Endothelial cell of umbilical vein (primary cell): ENCODE measurements around the gene SORCS2. TPM values are rescaled to one million over a fixed set of nuclear protein-coding genes. Genes with fewer than 3 reads are reported as not detected.

ENCODE experiments used
- BruUV-seq: library from RNA; stranded (reverse); fragments of 400-500 nt; replicated peaks from 2 replicates; lab custom pipeline; 2021; lab: Mats Ljungman, UMichigan
- CTCF ChIA-PET: fragments of 300-600, 350-600 bp; sonication (Branson Sonifier 250); formaldehyde crosslinking; loops from one replicate; lab custom pipeline; 2021; ENCODE audit warnings: antibody characterized with exemption, inconsistent platforms; lab: Charles Lee
- POLR2A ChIA-PET: fragments of 300-600, 350-600 bp; sonication (Branson Sonifier 250); formaldehyde crosslinking; loops from one replicate; lab custom pipeline; 2021; ENCODE audit warnings: antibody characterized with exemption, inconsistent platforms; lab: Charles Lee
- DNase-seq: peaks from one replicate; pipeline ENCODE4 v3.0.0-alpha.2; 2011; ENCODE audit warnings: low read depth, low spot score
- FAIRE-seq: peaks from 2 replicates; lab custom pipeline; 2011; peaks lifted over from hg19 to GRCh38; lab: Jason Lieb, UNC
- H2AFZ ChIP-seq: 2 replicates; pipeline ENCODE4 v1.6.0; 2012; ENCODE audit warnings: low read depth, low read length, control low read depth, inconsistent platforms
- H3K27ac ChIP-seq: 2 replicates; pipeline ENCODE4 v1.5.1; 2011; ENCODE audit warnings: low read depth, mild to moderate bottlenecking, control low read depth, low read length, moderate library complexity; ENCODE audit not compliant: insufficient read depth
- H3K27me3 ChIP-seq, 2 experiments: 2 replicates each; pipeline versions ENCODE4 v1.6.0 to v1.6.1; 2011; ENCODE audit warnings: low read length in 2 of 2, mixed read lengths in 1 of 2; ENCODE audit not compliant: control insufficient read depth in 2 of 2, insufficient read depth in 2 of 2
- H3K36me3 ChIP-seq, 2 experiments: 2 replicates in 1 of 2; 3 replicates in 1 of 2; pipeline ENCODE4 v1.5.1; 2011; ENCODE audit warnings: low read length in 2 of 2, mild to moderate bottlenecking in 1 of 2, moderate library complexity in 1 of 2; ENCODE audit not compliant: control insufficient read depth in 2 of 2, insufficient read depth in 2 of 2; ENCODE audit errors: extremely low read depth in 1 of 2
- H3K4me1 ChIP-seq: 3 replicates; pipeline ENCODE4 v1.5.1; 2011; ENCODE audit warnings: mild to moderate bottlenecking, low read length; ENCODE audit not compliant: control insufficient read depth, insufficient read depth; ENCODE audit errors: extremely low read depth
- H3K4me2 ChIP-seq: 2 replicates; pipeline ENCODE4 v1.6.1; 2011; ENCODE audit warnings: low read length, control low read depth, mixed read lengths; ENCODE audit not compliant: insufficient read depth
- H3K4me3 ChIP-seq, 3 experiments: fragments of 200-600 bp in 1 of 3; sonication (generic), shearing (Covaris generic) in 1 of 3; replicated peaks in 1 of 3; 2 replicates each; pipeline ENCODE4 v1.5.1; 2011 to 2016; ENCODE audit warnings: control low read depth in 3 of 3, low read length in 3 of 3, mild to moderate bottlenecking in 2 of 3, inconsistent platforms in 1 of 3, low read depth in 1 of 3, moderate library complexity in 1 of 3; ENCODE audit not compliant: insufficient read depth in 1 of 3
- H3K79me2 ChIP-seq: 2 replicates; pipeline ENCODE4 v1.6.0; 2012; ENCODE audit warnings: low read length, inconsistent platforms; ENCODE audit not compliant: control insufficient read depth, insufficient read depth
- H3K9ac ChIP-seq: replicated peaks from 2 replicates; pipeline ENCODE3; 2011; ENCODE audit warnings: low read length, control low read depth; ENCODE audit not compliant: insufficient read depth; ENCODE audit errors: extremely low read depth
- H3K9me1 ChIP-seq: replicated peaks from 3 replicates; pipeline ENCODE4 v1.6.0; 2011; ENCODE audit warnings: mild to moderate bottlenecking, low read length; ENCODE audit not compliant: control insufficient read depth, insufficient read depth; ENCODE audit errors: extremely low read depth
- H3K9me3 ChIP-seq: replicated peaks from 2 replicates; pipeline ENCODE4 v1.5.1; 2012; ENCODE audit warnings: low read length, inconsistent platforms; ENCODE audit not compliant: control insufficient read depth, insufficient read depth
- H4K20me1 ChIP-seq: replicated peaks from 2 replicates; pipeline ENCODE3; 2011; ENCODE audit warnings: mild to moderate bottlenecking, low read length; ENCODE audit not compliant: control insufficient read depth, insufficient read depth; ENCODE audit errors: extremely low read depth
- CTCF ChIP-seq, 2 donors: IDR thresholded peaks; 1 replicate in 1 of 2; 2 replicates in 1 of 2; pipeline ENCODE4 v1.5.1; 2011; ENCODE audit warnings: low read length in 2 of 2, mild to moderate bottlenecking in 2 of 2, moderate library complexity in 2 of 2, control low read depth in 1 of 2, inconsistent platforms in 1 of 2, low read depth in 1 of 2; ENCODE audit not compliant: insufficient read depth in 1 of 2; ENCODE audit errors: extremely low read depth in 1 of 2
- EZH2 ChIP-seq: IDR thresholded peaks from 2 replicates; pipeline ENCODE4 v1.6.1; 2012; ENCODE audit warnings: borderline replicate concordance, low read depth, mild to moderate bottlenecking, moderate library complexity, low read length, inconsistent platforms; ENCODE audit not compliant: severe bottlenecking
- FOS ChIP-seq: IDR thresholded peaks from 2 replicates; pipeline ENCODE4 v1.6.1; 2011; ENCODE audit warnings: mild to moderate bottlenecking, low read length, moderate library complexity, borderline replicate concordance; ENCODE audit not compliant: insufficient read depth
- GATA2 ChIP-seq: IDR thresholded peaks from 2 replicates; pipeline ENCODE4 v1.7.0; 2011; ENCODE audit warnings: low read depth, mild to moderate bottlenecking, moderate library complexity, mixed read lengths, low read length; ENCODE audit not compliant: insufficient read length, insufficient read depth
- JUN ChIP-seq: IDR thresholded peaks from 2 replicates; pipeline ENCODE4 v1.6.1; 2011; ENCODE audit warnings: borderline replicate concordance, low read depth; ENCODE audit not compliant: insufficient read length, insufficient read depth
- MAX ChIP-seq: IDR thresholded peaks from 2 replicates; pipeline ENCODE4 v1.6.1; 2011; ENCODE audit not compliant: insufficient read depth, insufficient read length
- MYC ChIP-seq: IDR thresholded peaks from one replicate; pipeline ENCODE4 v1.6.1; 2011; ENCODE audit warnings: mild to moderate bottlenecking, low read depth, low read length
- POLR2A ChIP-seq: IDR thresholded peaks from 2 replicates; pipeline ENCODE4 v1.6.1; 2012; ENCODE audit warnings: low read depth, mild to moderate bottlenecking, control low read depth, low read length
- POLR2AphosphoS5 ChIP-seq: IDR thresholded peaks from 2 replicates; pipeline ENCODE4 v1.6.1; 2012; ENCODE audit warnings: low read depth, mild to moderate bottlenecking, control low read depth, low read length, moderate library complexity; ENCODE audit not compliant: insufficient read depth
- dilution Hi-C: fragments of 300-500 bp; cut with MboI; formaldehyde crosslinking; loops from one replicate; pipeline ENCODE4 v1.15.0; 2019; ENCODE audit warnings: low sequenced_read_pairs; ENCODE audit not compliant: extremely low pct_ligation_motif_present
- intact Hi-C: fragments of 100-400 bp; cut with micrococcal nuclease; formaldehyde crosslinking; loops from one replicate; pipeline ENCODE4 v1.10.0; 2022
- polyA plus RNA-seq, 4 experiments: library from polyadenylated mRNA; depleted of rRNA in 3 of 4; stranded (reverse) in 3 of 4; unstranded in 1 of 4; fragments of >200 nt; gene quantifications; 2 replicates each; pipeline versions ENCODE4 v1.2.1 to v1.2.3, GENCODE V29; 2011 to 2012; ENCODE audit warnings: missing spikeins in 1 of 4
- total RNA-seq: library from RNA; stranded (reverse); gene quantifications from 2 replicates; pipeline ENCODE4 v1.2.3, GENCODE V29; 2021

Gene SORCS2
- total and polyA plus RNA-seq, 2 donors (not counting 3 experiments of a cell fraction or from before 2014, with no cell fraction given), result not detected

GRCh38 chr4:7782783-7783182, 590.4 kb downstream of the SORCS2 start:
- no peak for FAIRE-seq
- no peaks in the 10 kb centered on the region for H4K20me1 ChIP-seq

More at GRCh38 chr4:7782783-7783182, 590.4 kb downstream of the SORCS2 start:
- peak overlapping the region; percentile 59 for H3K9ac ChIP-seq
- H3K4me2 ChIP-seq, result no peak overlapping the region
- BruUV-seq, result no TSS peak
- intact Hi-C loops (no loop called here), dilution Hi-C loops (no loop called here)
- H3K27me3 ChIP-seq, result no peaks in the 10 kb centered on the region
- no peaks in the 10 kb centered on the region for H3K9me3 ChIP-seq
- no peak overlapping the region for H3K4me3 ChIP-seq
- H3K4me1 ChIP-seq, result peaks cover 65% of the 10 kb centered on the region
- TF ChIP-seq JUN (no peak), MYC (no peak), POLR2AphosphoS5 (no peak), MAX (no peak), GATA2 (no peak), EZH2 (no peak), POLR2A (no peak), CTCF (IDR thresholded peaks at IDR 0.05; ENCODE audit: extremely low read depth in 1 of 2, insufficient read depth in 1 of 2, low read depth in 1 of 2, low read length in 2 of 2) (no peak), FOS (no peak)
- peaks cover 71% of the 10 kb centered on the region for H3K79me2 ChIP-seq
- peaks cover 18 to 53% of the 10 kb centered on the region in 2 experiments for H3K36me3 ChIP-seq
- no peaks in the 10 kb centered on the region for H3K9me1 ChIP-seq
- CTCF ChIA-PET, result interaction anchor here (1.0 to 2.1 kb wide), 4 partner anchors 10 to 22 kb away, joined by 3 to 16 read pairs (median 3); no protein-coding TSS in a partner anchor
- H3K27ac ChIP-seq, result peak overlapping the region; percentile 93
- POLR2A ChIA-PET, result no interaction called here
- DNase-seq, result no peak
- no peak overlapping the region for H2AFZ ChIP-seq
